ENCODE measurements around the gene MED27. TPM values are rescaled to one million over a fixed set of nuclear protein-coding genes. Genes with fewer than 3 reads are reported as not detected.

Gene MED27
- total and polyA plus RNA-seq, 2 of the 4 experiments (the other 2 are of a cell fraction): 50.2 to 63.4 TPM

GRCh38 chr9:132035679-132036078, 44.0 kb downstream of the MED27 start:
- dilution Hi-C loops (cut with HindIII; ENCODE audit: low sequenced_read_pairs, unreplicated experiment) (no loop called here), intact Hi-C loops (cut with micrococcal nuclease) (no loop called here), in situ Hi-C loops (cut with MboI; ENCODE audit: low sequenced_read_pairs) (no loop called here)
- Histone ChIP-seq H4K8ac (ENCODE audit: low read depth in 2 of 2, low read length in 2 of 2) (no peak overlapping the region), H4K91ac (ENCODE audit: insufficient read depth, low read depth, low read length) (no peak overlapping the region), H3K27ac (ENCODE audit: insufficient read depth, low read length) (no peak overlapping the region), H3K9ac (ENCODE audit: low read depth, low read length) (no peak overlapping the region), H3K56ac (ENCODE audit: extremely low read depth, insufficient read depth, low read length) (no peak overlapping the region), H2BK120ac (ENCODE audit: low read depth, low read length) (no peak overlapping the region), H3K9me1 (ENCODE audit: insufficient read depth, low read length) (peaks cover 17% of the 10 kb centered on the region; the same call in 1 of the 2 replicates), H2BK5ac (ENCODE audit: low read depth, low read length, poor library complexity, severe bottlenecking) (no peak overlapping the region), H3K23ac (ENCODE audit: low read depth, low read length) (no peak overlapping the region), H4K5ac (ENCODE audit: low read depth, low read length) (no peak overlapping the region), H2AFZ (replicated peaks; ENCODE audit: low read length, poor library complexity) (no peak overlapping the region), H3K9me3 (ENCODE audit: control insufficient read depth, insufficient read depth, low read length) (no peaks in the 10 kb centered on the region), H3K4me2 (ENCODE audit: low read depth, low read length) (no peak overlapping the region), H3K4ac (ENCODE audit: low read depth, low read length) (no peak overlapping the region), H3K36me3 (ENCODE audit: control insufficient read depth, insufficient read depth, low read length) (no peaks in the 10 kb centered on the region), H3K4me1 (ENCODE audit: control insufficient read depth, insufficient read depth, low read length) (peaks cover 7% of the 10 kb centered on the region), H2AK9ac (replicated peaks; ENCODE audit: low read depth, low read length, poor library complexity) (no peak overlapping the region), H2AK5ac (ENCODE audit: low read depth, low read length) (no peak overlapping the region), H3K27me3 (ENCODE audit: control insufficient read depth, insufficient read depth, low read length) (no peaks in the 10 kb centered on the region), H2BK15ac (ENCODE audit: low read depth, low read length) (no peak overlapping the region), H3K14ac (replicated peaks; ENCODE audit: low read depth, low read length) (no peak overlapping the region), H3K79me1 (ENCODE audit: low read depth in 1 of 2, low read length in 2 of 2) (peaks cover 56 to 86% of the 10 kb centered on the region in 2 experiments), H2BK20ac (ENCODE audit: low read depth, low read length) (no peak overlapping the region), H4K20me1 (ENCODE audit: insufficient read depth, low read length) (peaks cover 19% of the 10 kb centered on the region; the same call in 1 of the 2 replicates), H3K4me3 (ENCODE audit: insufficient read depth, low read depth, low read length) (no peak overlapping the region), H3K18ac (ENCODE audit: low read depth, low read length) (no peak overlapping the region)
- POLR2A ChIA-PET (ENCODE audit: unreplicated experiment): no interaction called here
- BruUV-seq (replicated peaks): no TSS peak
- no peak for ATAC-seq (ENCODE audit: low read depth)
- WGBS, 2 experiments (ENCODE audit: extremely low coverage in 2 of 2, insufficient read length in 1 of 2): no CpG with 5 or more reads among the region's 1 CpG
- no peak for DNase-seq
- TF ChIP-seq RFX5 (IDR thresholded peaks at IDR 0.05; ENCODE audit: low read depth, low read length) (no peak), MAZ (IDR thresholded peaks at IDR 0.05; ENCODE audit: borderline replicate concordance, low read depth, low read length) (no peak), CEBPB (IDR thresholded peaks at IDR 0.05; ENCODE audit: low read depth, low read length) (no peak), BHLHE40 (IDR thresholded peaks at IDR 0.05; ENCODE audit: low read depth, low read length) (no peak), MAFK (IDR thresholded peaks at IDR 0.05; ENCODE audit: low read depth, low read length) (no peak), POLR2A (IDR thresholded peaks at IDR 0.05; ENCODE audit: low read depth, low read length) (no peak), RAD21 (IDR thresholded peaks at IDR 0.05; ENCODE audit: low read length) (no peak), MXI1 (IDR thresholded peaks at IDR 0.05; ENCODE audit: borderline replicate concordance, low read depth, low read length) (no peak), NFE2L2 (IDR thresholded peaks at IDR 0.05; ENCODE audit: low read depth, low read length) (no peak), SMC3 (IDR thresholded peaks at IDR 0.05; ENCODE audit: low read depth, low read length) (no peak), FOS (IDR thresholded peaks at IDR 0.05; ENCODE audit: low read depth, low read length) (no peak), CHD1 (IDR thresholded peaks at IDR 0.05; ENCODE audit: low read depth, low read length) (no peak), USF2 (IDR thresholded peaks at IDR 0.05; ENCODE audit: low read depth, low read length) (no peak), RCOR1 (IDR thresholded peaks at IDR 0.05; ENCODE audit: insufficient replicate concordance, low read length) (no peak)
- CTCF ChIA-PET: no interaction called here
